GM23338 (cell line): ENCODE data around the gene CPT1A. TPM values are rescaled to one million over a fixed set of nuclear protein-coding genes. Genes with fewer than 3 reads are reported as not detected.

Experiments used
- ATAC-seq: fragments of 200-7000 bp; cut with Tn5 transposase; 3 replicates; pipeline ENCODE4 v1.9.1; 2020
- DNase-seq: peaks from one replicate; pipeline ENCODE4 v3.0.0-alpha.2; 2015; ENCODE audit warnings: low spot score
- H2AFZ ChIP-seq: fragments of 200-600 bp; sonication (generic); 2 replicates; pipeline ENCODE4 v1.8.0; 2016; ENCODE audit warnings: antibody characterized with exemption, mild to moderate bottlenecking, moderate library complexity
- H3F3A ChIP-seq: fragments of 200-600 bp; sonication (generic); replicated peaks from 2 replicates; pipeline ENCODE4 v1.8.0; 2017; ENCODE audit warnings: antibody characterized with exemption, mixed run types, low read depth
- H3K27ac ChIP-seq: fragments of 200-600 bp; sonication (generic); 2 replicates; pipeline ENCODE4 v1.6.1; 2016; ENCODE audit warnings: low read depth
- H3K27me3 ChIP-seq: fragments of 200-600 bp; sonication (generic); 2 replicates; pipeline ENCODE4 v1.8.0; 2016; ENCODE audit warnings: mild to moderate bottlenecking, mixed run types, moderate library complexity; ENCODE audit not compliant: insufficient read depth
- H3K36me3 ChIP-seq: fragments of 200-600 bp; sonication (generic); 2 replicates; pipeline ENCODE4 v1.8.0; 2016; ENCODE audit warnings: mild to moderate bottlenecking; ENCODE audit not compliant: insufficient read depth
- H3K4me1 ChIP-seq: fragments of 200-600 bp; sonication (generic); 2 replicates; pipeline ENCODE4 v1.8.0; 2016; ENCODE audit warnings: mild to moderate bottlenecking, moderate library complexity; ENCODE audit not compliant: insufficient read depth
- H3K4me2 ChIP-seq: fragments of 200-600 bp; sonication (generic); 2 replicates; pipeline ENCODE4 v1.7.1; 2017; ENCODE audit warnings: mixed run types
- H3K4me3 ChIP-seq: fragments of 200-600 bp; sonication (generic); 2 replicates; pipeline ENCODE4 v1.6.1; 2016; ENCODE audit warnings: mixed run types
- H3K79me2 ChIP-seq: fragments of 200-600 bp; sonication (generic); replicated peaks from 2 replicates; pipeline ENCODE4 v1.8.0; 2017; ENCODE audit warnings: mild to moderate bottlenecking; ENCODE audit not compliant: insufficient read depth
- H3K9me2 ChIP-seq: fragments of 200-600 bp; sonication (generic); 2 replicates; pipeline ENCODE4 v1.8.0; 2017; ENCODE audit not compliant: insufficient read depth
- H4K20me1 ChIP-seq: fragments of 200-600 bp; sonication (generic); replicated peaks from 2 replicates; pipeline ENCODE4 v1.8.0; 2017; ENCODE audit warnings: mild to moderate bottlenecking; ENCODE audit not compliant: insufficient read depth
- H3K27ac Mint-ChIP-seq: 2 replicates; pipeline ENCODE4 v1.8.0; 2020; ENCODE audit warnings: inconsistent platforms, mild to moderate bottlenecking, moderate library complexity, mixed read lengths
- H3K27me3 Mint-ChIP-seq: 3 replicates; pipeline ENCODE4 v1.8.0; 2022; ENCODE audit warnings: low read depth, mild to moderate bottlenecking, moderate library complexity, mixed read lengths, inconsistent platforms; ENCODE audit not compliant: insufficient read depth, poor library complexity
- H3K36me3 Mint-ChIP-seq: 3 replicates; pipeline ENCODE4 v1.8.0; 2021; ENCODE audit warnings: low read depth, mild to moderate bottlenecking, inconsistent platforms, moderate library complexity, mixed read lengths
- H3K4me1 Mint-ChIP-seq: 3 replicates; pipeline ENCODE4 v1.8.0; 2020; ENCODE audit warnings: mild to moderate bottlenecking, inconsistent platforms, mixed read lengths
- H3K4me3 Mint-ChIP-seq: 3 replicates; pipeline ENCODE4 v1.8.0; 2021; ENCODE audit warnings: moderate library complexity, mild to moderate bottlenecking, inconsistent platforms, mixed read lengths
- H3K9me3 Mint-ChIP-seq: 3 replicates; pipeline ENCODE4 v1.8.0; 2020; ENCODE audit warnings: moderate library complexity, mild to moderate bottlenecking, inconsistent platforms, mixed read lengths
- CREB1 ChIP-seq: fragments of 250-450 bp; sonication (Bioruptor Pico); IDR thresholded peaks from 2 replicates; pipeline ENCODE4 v1.5.0; 2020; ENCODE audit warnings: low read depth, mild to moderate bottlenecking, moderate library complexity
- EZH2 ChIP-seq: fragments of 200-600 bp; sonication (generic); IDR thresholded peaks from one replicate; pipeline ENCODE4 v1.8.0; 2017; ENCODE audit warnings: antibody characterized with exemption, mild to moderate bottlenecking, low read depth; ENCODE audit not compliant: unreplicated experiment
- EZH2phosphoT487 ChIP-seq: fragments of 200-600 bp; sonication (generic); IDR thresholded peaks from one replicate; pipeline ENCODE4 v1.8.1; 2018; ENCODE audit warnings: antibody characterized with exemption; ENCODE audit not compliant: unreplicated experiment
- JUNB ChIP-seq: IDR thresholded peaks from one replicate; pipeline ENCODE4 v1.6.1; 2016; ENCODE audit warnings: antibody characterized with exemption; ENCODE audit not compliant: unreplicated experiment
- NANOG ChIP-seq: IDR thresholded peaks from 2 replicates; pipeline ENCODE4 v1.6.1; 2016; ENCODE audit warnings: antibody characterized with exemption, borderline replicate concordance
- STAT1 ChIP-seq: IDR thresholded peaks from one replicate; pipeline ENCODE4 v1.6.1; 2016; ENCODE audit warnings: antibody characterized with exemption; ENCODE audit not compliant: unreplicated experiment
- ZNF114 ChIP-seq: fragments of 250-450 bp; sonication (Bioruptor Pico); IDR thresholded peaks from 2 replicates; pipeline ENCODE4 v1.5.0; 2020; ENCODE audit warnings: mild to moderate bottlenecking, moderate library complexity
- ZNF331 ChIP-seq: fragments of 250-450 bp; sonication (Bioruptor Pico); IDR thresholded peaks from 2 replicates; pipeline ENCODE4 v1.5.0; 2020; ENCODE audit warnings: low read depth, mild to moderate bottlenecking, moderate library complexity
- polyA plus RNA-seq: library from polyadenylated mRNA; unstranded; fragments of >200 nt; fragmentation: Nextera tagmentation; extraction: Ambion mirVana; gene quantifications from 2 replicates; pipeline ENCODE4 v1.2.1, GENCODE V29; 2016
- total RNA-seq: library from RNA; depleted of rRNA; stranded (reverse); fragments of >200 nt; shearing (Covaris generic); gene quantifications from 2 replicates; pipeline ENCODE4 v1.2.3, GENCODE V29; 2014
- TF ChIP-seq, protein P1 (sequence below): IDR thresholded peaks from one replicate; pipeline ENCODE4 v1.6.1; 2018; ENCODE audit warnings: antibody characterized with exemption; ENCODE audit not compliant: unreplicated experiment
- TF ChIP-seq, protein P2 (sequence below): fragments of 250-450 bp; sonication (Bioruptor Pico); IDR thresholded peaks from 2 replicates; pipeline ENCODE4 v1.5.0; 2020; ENCODE audit warnings: mild to moderate bottlenecking, moderate library complexity
- TF ChIP-seq, protein P3 (sequence below), 2 experiments: fragments of 200-600 bp in 1 of 2; sonication (generic) in 1 of 2; conservative IDR thresholded peaks; 2 replicates each; pipeline versions ENCODE4 v1.5.1 to v1.6.1; 2016 to 2017; ENCODE audit warnings: antibody characterized with exemption in 2 of 2, low read depth in 2 of 2, mild to moderate bottlenecking in 2 of 2, moderate library complexity in 1 of 2
- TF ChIP-seq, protein P4 (sequence below): IDR thresholded peaks from 2 replicates; pipeline ENCODE4 v1.6.1; 2016; ENCODE audit warnings: antibody characterized with exemption

CPT1A gene
- total and polyA plus RNA-seq, 2 experiments from 2014 or later = 2.6 to 9.5 TPM

DNA sequence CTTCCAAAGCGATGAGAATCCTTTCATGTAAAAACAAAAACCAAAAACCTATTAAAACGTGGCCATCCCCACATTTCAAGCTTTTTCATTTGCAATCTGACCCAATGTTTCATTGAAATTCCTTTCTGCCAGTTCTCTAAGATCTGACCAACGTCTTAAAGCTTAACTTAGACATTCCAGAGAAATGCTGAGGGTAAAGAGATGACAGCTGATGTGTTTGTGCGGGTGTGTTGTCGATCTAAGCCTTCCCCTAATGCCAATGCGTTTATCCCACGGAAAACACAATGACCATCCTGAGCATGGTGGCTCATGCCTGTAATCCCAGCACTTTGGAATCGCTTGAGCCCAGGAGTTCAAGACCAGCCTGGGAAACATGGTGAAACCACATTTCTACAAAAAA, 84.0 kb downstream of the CPT1A start (continued):
- TF ChIP-seq, protein P1, sequence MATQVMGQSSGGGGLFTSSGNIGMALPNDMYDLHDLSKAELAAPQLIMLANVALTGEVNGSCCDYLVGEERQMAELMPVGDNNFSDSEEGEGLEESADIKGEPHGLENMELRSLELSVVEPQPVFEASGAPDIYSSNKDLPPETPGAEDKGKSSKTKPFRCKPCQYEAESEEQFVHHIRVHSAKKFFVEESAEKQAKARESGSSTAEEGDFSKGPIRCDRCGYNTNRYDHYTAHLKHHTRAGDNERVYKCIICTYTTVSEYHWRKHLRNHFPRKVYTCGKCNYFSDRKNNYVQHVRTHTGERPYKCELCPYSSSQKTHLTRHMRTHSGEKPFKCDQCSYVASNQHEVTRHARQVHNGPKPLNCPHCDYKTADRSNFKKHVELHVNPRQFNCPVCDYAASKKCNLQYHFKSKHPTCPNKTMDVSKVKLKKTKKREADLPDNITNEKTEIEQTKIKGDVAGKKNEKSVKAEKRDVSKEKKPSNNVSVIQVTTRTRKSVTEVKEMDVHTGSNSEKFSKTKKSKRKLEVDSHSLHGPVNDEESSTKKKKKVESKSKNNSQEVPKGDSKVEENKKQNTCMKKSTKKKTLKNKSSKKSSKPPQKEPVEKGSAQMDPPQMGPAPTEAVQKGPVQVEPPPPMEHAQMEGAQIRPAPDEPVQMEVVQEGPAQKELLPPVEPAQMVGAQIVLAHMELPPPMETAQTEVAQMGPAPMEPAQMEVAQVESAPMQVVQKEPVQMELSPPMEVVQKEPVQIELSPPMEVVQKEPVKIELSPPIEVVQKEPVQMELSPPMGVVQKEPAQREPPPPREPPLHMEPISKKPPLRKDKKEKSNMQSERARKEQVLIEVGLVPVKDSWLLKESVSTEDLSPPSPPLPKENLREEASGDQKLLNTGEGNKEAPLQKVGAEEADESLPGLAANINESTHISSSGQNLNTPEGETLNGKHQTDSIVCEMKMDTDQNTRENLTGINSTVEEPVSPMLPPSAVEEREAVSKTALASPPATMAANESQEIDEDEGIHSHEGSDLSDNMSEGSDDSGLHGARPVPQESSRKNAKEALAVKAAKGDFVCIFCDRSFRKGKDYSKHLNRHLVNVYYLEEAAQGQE = no peak
- TF ChIP-seq ZNF114 (CRISPR knock-in tag) (no peak), NANOG (no peak)

DNA sequence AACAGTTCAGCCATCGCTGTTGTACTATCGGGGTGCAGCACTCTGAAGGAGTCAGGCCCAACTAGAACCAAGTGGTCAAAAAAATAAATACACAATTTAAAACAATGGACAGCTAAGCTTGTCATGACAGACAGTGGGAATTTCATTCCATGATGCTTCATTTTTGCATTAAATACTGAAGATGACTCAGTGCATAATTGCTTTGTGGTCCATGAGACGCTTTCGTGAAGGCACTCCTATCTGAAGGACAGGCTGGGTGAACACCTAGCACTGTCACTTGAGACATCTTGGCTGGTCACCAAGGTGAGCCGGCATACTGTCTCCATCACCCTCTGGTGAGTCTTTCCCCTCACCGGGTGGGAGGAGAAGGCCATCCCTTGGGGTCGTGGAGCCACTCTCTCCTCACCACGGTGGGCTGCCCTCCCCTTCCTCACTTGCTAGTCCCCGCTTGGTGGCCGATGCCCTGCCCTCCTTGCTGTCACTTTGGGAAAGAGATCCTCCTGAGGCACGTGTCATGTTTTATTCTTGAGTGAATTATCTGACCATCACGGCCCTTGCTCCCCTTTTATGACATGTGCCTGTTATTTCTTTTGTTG, 85.4 kb downstream of the CPT1A start:
- Mint-ChIP-seq H3K4me1 (peaks cover 15% of the 10 kb centered on the region; the same call in 2 of the 3 replicates), H3K27ac (no peak overlapping the region), H3K4me3 (no peak overlapping the region), H3K27me3 (peaks cover 7% of the 10 kb centered on the region), H3K9me3 (peaks cover 3% of the 10 kb centered on the region; the same call in 1 of the 3 replicates), H3K36me3 (no peaks in the 10 kb centered on the region)
- Histone ChIP-seq H2AFZ (no peak overlapping the region), H3F3A (no peaks in the 10 kb centered on the region; the same call in 1 of the 2 replicates), H3K4me1 (no peaks in the 10 kb centered on the region), H3K36me3 (no peaks in the 10 kb centered on the region), H4K20me1 (no peaks in the 10 kb centered on the region), H3K27ac (no peak overlapping the region), H3K27me3 (no peaks in the 10 kb centered on the region), H3K4me3 (no peak overlapping the region), H3K79me2 (no peaks in the 10 kb centered on the region), H3K9me2 (no peaks in the 10 kb centered on the region), H3K4me2 (no peak overlapping the region)
- no peak for DNase-seq
- ATAC-seq = no peak
- no peak for TF ChIP-seq EZH2phosphoT487
- TF ChIP-seq, protein P2, sequence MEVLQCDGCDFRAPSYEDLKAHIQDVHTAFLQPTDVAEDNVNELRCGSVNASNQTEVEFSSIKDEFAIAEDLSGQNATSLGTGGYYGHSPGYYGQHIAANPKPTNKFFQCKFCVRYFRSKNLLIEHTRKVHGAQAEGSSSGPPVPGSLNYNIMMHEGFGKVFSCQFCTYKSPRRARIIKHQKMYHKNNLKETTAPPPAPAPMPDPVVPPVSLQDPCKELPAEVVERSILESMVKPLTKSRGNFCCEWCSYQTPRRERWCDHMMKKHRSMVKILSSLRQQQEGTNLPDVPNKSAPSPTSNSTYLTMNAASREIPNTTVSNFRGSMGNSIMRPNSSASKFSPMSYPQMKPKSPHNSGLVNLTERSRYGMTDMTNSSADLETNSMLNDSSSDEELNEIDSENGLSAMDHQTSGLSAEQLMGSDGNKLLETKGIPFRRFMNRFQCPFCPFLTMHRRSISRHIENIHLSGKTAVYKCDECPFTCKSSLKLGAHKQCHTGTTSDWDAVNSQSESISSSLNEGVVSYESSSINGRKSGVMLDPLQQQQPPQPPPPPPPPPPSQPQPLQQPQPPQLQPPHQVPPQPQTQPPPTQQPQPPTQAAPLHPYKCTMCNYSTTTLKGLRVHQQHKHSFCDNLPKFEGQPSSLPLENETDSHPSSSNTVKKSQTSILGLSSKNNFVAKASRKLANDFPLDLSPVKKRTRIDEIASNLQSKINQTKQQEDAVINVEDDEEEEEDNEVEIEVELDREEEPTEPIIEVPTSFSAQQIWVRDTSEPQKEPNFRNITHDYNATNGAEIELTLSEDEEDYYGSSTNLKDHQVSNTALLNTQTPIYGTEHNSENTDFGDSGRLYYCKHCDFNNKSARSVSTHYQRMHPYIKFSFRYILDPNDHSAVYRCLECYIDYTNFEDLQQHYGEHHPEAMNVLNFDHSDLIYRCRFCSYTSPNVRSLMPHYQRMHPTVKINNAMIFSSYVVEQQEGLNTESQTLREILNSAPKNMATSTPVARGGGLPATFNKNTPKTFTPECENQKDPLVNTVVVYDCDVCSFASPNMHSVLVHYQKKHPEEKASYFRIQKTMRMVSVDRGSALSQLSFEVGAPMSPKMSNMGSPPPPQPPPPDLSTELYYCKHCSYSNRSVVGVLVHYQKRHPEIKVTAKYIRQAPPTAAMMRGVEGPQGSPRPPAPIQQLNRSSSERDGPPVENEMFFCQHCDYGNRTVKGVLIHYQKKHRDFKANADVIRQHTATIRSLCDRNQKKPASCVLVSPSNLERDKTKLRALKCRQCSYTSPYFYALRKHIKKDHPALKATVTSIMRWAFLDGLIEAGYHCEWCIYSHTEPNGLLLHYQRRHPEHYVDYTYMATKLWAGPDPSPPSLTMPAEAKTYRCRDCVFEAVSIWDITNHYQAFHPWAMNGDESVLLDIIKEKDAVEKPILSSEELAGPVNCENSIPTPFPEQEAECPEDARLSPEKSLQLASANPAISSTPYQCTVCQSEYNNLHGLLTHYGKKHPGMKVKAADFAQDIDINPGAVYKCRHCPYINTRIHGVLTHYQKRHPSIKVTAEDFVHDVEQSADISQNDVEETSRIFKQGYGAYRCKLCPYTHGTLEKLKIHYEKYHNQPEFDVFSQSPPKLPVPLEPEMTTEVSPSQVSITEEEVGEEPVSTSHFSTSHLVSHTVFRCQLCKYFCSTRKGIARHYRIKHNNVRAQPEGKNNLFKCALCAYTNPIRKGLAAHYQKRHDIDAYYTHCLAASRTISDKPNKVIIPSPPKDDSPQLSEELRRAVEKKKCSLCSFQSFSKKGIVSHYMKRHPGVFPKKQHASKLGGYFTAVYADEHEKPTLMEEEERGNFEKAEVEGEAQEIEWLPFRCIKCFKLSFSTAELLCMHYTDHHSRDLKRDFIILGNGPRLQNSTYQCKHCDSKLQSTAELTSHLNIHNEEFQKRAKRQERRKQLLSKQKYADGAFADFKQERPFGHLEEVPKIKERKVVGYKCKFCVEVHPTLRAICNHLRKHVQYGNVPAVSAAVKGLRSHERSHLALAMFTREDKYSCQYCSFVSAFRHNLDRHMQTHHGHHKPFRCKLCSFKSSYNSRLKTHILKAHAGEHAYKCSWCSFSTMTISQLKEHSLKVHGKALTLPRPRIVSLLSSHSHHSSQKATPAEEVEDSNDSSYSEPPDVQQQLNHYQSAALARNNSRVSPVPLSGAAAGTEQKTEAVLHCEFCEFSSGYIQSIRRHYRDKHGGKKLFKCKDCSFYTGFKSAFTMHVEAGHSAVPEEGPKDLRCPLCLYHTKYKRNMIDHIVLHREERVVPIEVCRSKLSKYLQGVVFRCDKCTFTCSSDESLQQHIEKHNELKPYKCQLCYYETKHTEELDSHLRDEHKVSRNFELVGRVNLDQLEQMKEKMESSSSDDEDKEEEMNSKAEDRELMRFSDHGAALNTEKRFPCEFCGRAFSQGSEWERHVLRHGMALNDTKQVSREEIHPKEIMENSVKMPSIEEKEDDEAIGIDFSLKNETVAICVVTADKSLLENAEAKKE (CRISPR knock-in tag) = no peak
- TF ChIP-seq, protein P3, sequence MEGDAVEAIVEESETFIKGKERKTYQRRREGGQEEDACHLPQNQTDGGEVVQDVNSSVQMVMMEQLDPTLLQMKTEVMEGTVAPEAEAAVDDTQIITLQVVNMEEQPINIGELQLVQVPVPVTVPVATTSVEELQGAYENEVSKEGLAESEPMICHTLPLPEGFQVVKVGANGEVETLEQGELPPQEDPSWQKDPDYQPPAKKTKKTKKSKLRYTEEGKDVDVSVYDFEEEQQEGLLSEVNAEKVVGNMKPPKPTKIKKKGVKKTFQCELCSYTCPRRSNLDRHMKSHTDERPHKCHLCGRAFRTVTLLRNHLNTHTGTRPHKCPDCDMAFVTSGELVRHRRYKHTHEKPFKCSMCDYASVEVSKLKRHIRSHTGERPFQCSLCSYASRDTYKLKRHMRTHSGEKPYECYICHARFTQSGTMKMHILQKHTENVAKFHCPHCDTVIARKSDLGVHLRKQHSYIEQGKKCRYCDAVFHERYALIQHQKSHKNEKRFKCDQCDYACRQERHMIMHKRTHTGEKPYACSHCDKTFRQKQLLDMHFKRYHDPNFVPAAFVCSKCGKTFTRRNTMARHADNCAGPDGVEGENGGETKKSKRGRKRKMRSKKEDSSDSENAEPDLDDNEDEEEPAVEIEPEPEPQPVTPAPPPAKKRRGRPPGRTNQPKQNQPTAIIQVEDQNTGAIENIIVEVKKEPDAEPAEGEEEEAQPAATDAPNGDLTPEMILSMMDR (conservative IDR thresholded peaks at IDR 0.05; ENCODE audit: low read depth in 2 of 2) = no peak
- TF ChIP-seq, protein P4, sequence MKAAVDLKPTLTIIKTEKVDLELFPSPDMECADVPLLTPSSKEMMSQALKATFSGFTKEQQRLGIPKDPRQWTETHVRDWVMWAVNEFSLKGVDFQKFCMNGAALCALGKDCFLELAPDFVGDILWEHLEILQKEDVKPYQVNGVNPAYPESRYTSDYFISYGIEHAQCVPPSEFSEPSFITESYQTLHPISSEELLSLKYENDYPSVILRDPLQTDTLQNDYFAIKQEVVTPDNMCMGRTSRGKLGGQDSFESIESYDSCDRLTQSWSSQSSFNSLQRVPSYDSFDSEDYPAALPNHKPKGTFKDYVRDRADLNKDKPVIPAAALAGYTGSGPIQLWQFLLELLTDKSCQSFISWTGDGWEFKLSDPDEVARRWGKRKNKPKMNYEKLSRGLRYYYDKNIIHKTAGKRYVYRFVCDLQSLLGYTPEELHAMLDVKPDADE = no peak
- no peak for TF ChIP-seq STAT1
- no peak for TF ChIP-seq JUNB
- no peak for TF ChIP-seq ZNF331 (CRISPR knock-in tag)
- no peak for TF ChIP-seq NANOG
- no peak for TF ChIP-seq CREB1 (CRISPR knock-in tag)
- TF ChIP-seq EZH2 = no peak
